Common myeloid progenitor, CD34-positive (primary cell): ENCODE measurements around the gene NQO1.

ENCODE experiments used
- CTCF ChIA-PET: fragments of 350-600 bp; sonication (Branson Sonifier 250); formaldehyde crosslinking; loops from one replicate; lab custom pipeline; 2021; ENCODE audit warnings: antibody characterized with exemption; lab: Charles Lee
- POLR2A ChIA-PET: fragments of 350-600 bp; sonication (Branson Sonifier 250); formaldehyde crosslinking; loops from one replicate; lab custom pipeline; 2021; ENCODE audit warnings: antibody characterized with exemption; lab: Charles Lee
- DNase-seq, 3 donors: peaks; one replicate each; pipeline versions ENCODE4 v3.0.0 to v3.0.0-alpha.2; 2013
- H3K27ac ChIP-seq, 2 experiments: 1 replicate in 1 of 2; 2 replicates in 1 of 2; pipeline ENCODE4 v1.7.0; 2013; ENCODE audit warnings: inconsistent platforms in 2 of 2, low read length in 2 of 2, mild to moderate bottlenecking in 2 of 2, low read depth in 1 of 2, moderate library complexity in 1 of 2; ENCODE audit not compliant: severe bottlenecking in 2 of 2, insufficient read depth in 1 of 2, poor library complexity in 1 of 2
- H3K27me3 ChIP-seq, 5 experiments: replicated peaks in 2 of 5; 1 replicate in 3 of 5; 2 replicates in 2 of 5; pipeline versions ENCODE4 v1.6.1 to v1.7.0; 2013; ENCODE audit warnings: low read length in 4 of 5, mild to moderate bottlenecking in 2 of 5, moderate library complexity in 2 of 5, inconsistent platforms in 1 of 5; ENCODE audit not compliant: insufficient read depth in 5 of 5, control insufficient read depth in 4 of 5
- H3K36me3 ChIP-seq, 4 experiments: 1 replicate in 2 of 4; 2 replicates in 2 of 4; pipeline versions ENCODE4 v1.6.1 to v1.7.0; 2013; ENCODE audit warnings: low read length in 3 of 4, control low read depth in 1 of 4, mild to moderate bottlenecking in 1 of 4; ENCODE audit not compliant: control insufficient read depth in 4 of 4, insufficient read depth in 4 of 4
- H3K4me1 ChIP-seq, 4 experiments: 1 replicate in 3 of 4; 2 replicates in 1 of 4; pipeline versions ENCODE4 v1.6.1 to v1.7.1; 2013; ENCODE audit warnings: low read length in 3 of 4, mild to moderate bottlenecking in 3 of 4, control low read depth in 1 of 4, inconsistent platforms in 1 of 4, moderate library complexity in 1 of 4; ENCODE audit not compliant: control insufficient read depth in 4 of 4, insufficient read depth in 4 of 4; ENCODE audit errors: control extremely low read depth in 1 of 4
- H3K4me3 ChIP-seq, 7 experiments: 1 replicate in 4 of 7; 2 replicates in 3 of 7; pipeline versions ENCODE4 v1.5.1 to v1.7.0; 2013; ENCODE audit warnings: mild to moderate bottlenecking in 7 of 7, low read length in 6 of 7, moderate library complexity in 6 of 7, inconsistent platforms in 2 of 7, low read depth in 2 of 7, control low read depth in 1 of 7; ENCODE audit not compliant: insufficient read depth in 4 of 7, control insufficient read depth in 1 of 7; ENCODE audit errors: extremely low read depth in 1 of 7
- H3K9me3 ChIP-seq, 5 experiments: 1 replicate in 4 of 5; 2 replicates in 1 of 5; pipeline versions ENCODE4 v1.6.1 to v1.7.1; 2013; ENCODE audit warnings: low read length in 4 of 5, mild to moderate bottlenecking in 2 of 5, inconsistent platforms in 1 of 5, low read depth in 1 of 5, moderate library complexity in 1 of 5; ENCODE audit not compliant: control insufficient read depth in 4 of 5, insufficient read depth in 2 of 5; ENCODE audit errors: control extremely low read depth in 1 of 5
- WGBS: methylation state at CpG from one replicate; pipeline ENCODE4 v1.1.5; 2013; ENCODE audit not compliant: insufficient coverage; 5-methylcytosine and 5-hydroxymethylcytosine counted together

The NQO1 gene

GRCh38 chr16:69727916-69728270 lies 1.5 kb upstream of the NQO1 start:
- POLR2A ChIA-PET, result interaction anchor here (1.0 kb wide), 1 partner anchor 10 kb away, joined by 4 read pairs; no protein-coding TSS in a partner anchor
- no peaks in the 10 kb centered on the region for H3K36me3 ChIP-seq
- H3K4me1 ChIP-seq, result peaks cover 4 to 35% (median 15%) of the 10 kb centered on the region in 4 experiments
- DNase-seq, result peak in 1 of 3 donors; percentile 10
- CTCF ChIA-PET, result interaction anchor here (1.1 to 1.8 kb wide), 2 partner anchors 15 to 27 kb away, joined by 4 to 10 read pairs; partner anchors contain the start of gene NOB1
- H3K27me3 ChIP-seq, result no peaks in the 10 kb centered on the region
- WGBS, result 96% methylated on average over 5 of the region's 5 CpGs
- peak overlapping the region in 1 of 2 experiments; percentile 88 for H3K27ac ChIP-seq
- H3K9me3 ChIP-seq, result no peaks in the 10 kb centered on the region
- no peak overlapping the region for H3K4me3 ChIP-seq

GRCh38 chr16:69725480-69726312 lies 664 bp downstream of the NQO1 start:
- Histone ChIP-seq H3K9me3 (no peaks in the 10 kb centered on the region), H3K36me3 (no peaks in the 10 kb centered on the region), H3K4me3 (peak overlapping the region; percentile 45 to 91 (median 79)), H3K27me3 (no peaks in the 10 kb centered on the region), H3K27ac (peak overlapping the region; percentile 64 to 88), H3K4me1 (peaks cover 4 to 35% (median 15%) of the 10 kb centered on the region in 4 experiments)
- ChIA-PET POLR2A (interaction anchor here (0.6 to 1.5 kb wide), 2 partner anchors 29 to 302 kb away, joined by 3 to 5 read pairs; partner anchors contain the start of gene NOB1), CTCF (interaction anchor here (1.2 to 2.4 kb wide), 5 partner anchors 28 to 81 kb away, joined by 3 to 11 read pairs (median 6); partner anchors contain the start of gene NOB1)
- over 99% methylated on average over 19 of the region's 32 CpGs for WGBS
- no peak for DNase-seq

GRCh38 chr16:69724981-69725479 lies 1.3 kb downstream of the NQO1 start:
- DNase-seq, result no peak
- no peaks in the 10 kb centered on the region for H3K27me3 ChIP-seq
- 94% methylated on average over 6 of the region's 6 CpGs for WGBS
- ChIA-PET POLR2A (interaction anchor here (1.5 kb wide), 1 partner anchor 29 kb away, joined by 5 read pairs; the partner anchor contains the start of gene NOB1), CTCF (interaction anchor here (1.2 to 2.4 kb wide), 4 partner anchors 16 to 81 kb away, joined by 3 to 11 read pairs (median 6); partner anchors contain the start of gene NOB1)
- no peak overlapping the region for H3K27ac ChIP-seq
- no peak overlapping the region for H3K4me3 ChIP-seq
- H3K4me1 ChIP-seq, result peaks cover 4 to 35% (median 15%) of the 10 kb centered on the region in 4 experiments
- H3K9me3 ChIP-seq, result no peaks in the 10 kb centered on the region
- H3K36me3 ChIP-seq, result no peaks in the 10 kb centered on the region

GRCh38 chr16:69724414-69724873 lies 1.9 kb downstream of the NQO1 start:
- CTCF ChIA-PET, result interaction anchor here (1.2 to 2.3 kb wide), 3 partner anchors 16 to 30 kb away, joined by 5 to 11 read pairs (median 5); partner anchors contain the start of gene NOB1
- no peaks in the 10 kb centered on the region for H3K27me3 ChIP-seq
- no peak for DNase-seq
- H3K9me3 ChIP-seq, result no peaks in the 10 kb centered on the region
- 92% methylated on average over 2 of the region's 2 CpGs for WGBS
- no peak overlapping the region for H3K27ac ChIP-seq
- H3K4me3 ChIP-seq, result no peak overlapping the region
- no peaks in the 10 kb centered on the region for H3K36me3 ChIP-seq
- POLR2A ChIA-PET, result no interaction called here
- peaks cover 4 to 35% (median 15%) of the 10 kb centered on the region in 4 experiments for H3K4me1 ChIP-seq

GRCh38 chr16:69721441-69721957 lies 4.9 kb downstream of the NQO1 start:
- peaks cover 0 to 17% (median 6%) of the 10 kb centered on the region in 4 experiments for H3K4me1 ChIP-seq
- no peak overlapping the region for H3K4me3 ChIP-seq
- no peak for DNase-seq
- CTCF ChIA-PET, result interaction anchor here (1.5 to 2.8 kb wide), 2 partner anchors 12 to 15 kb away, joined by 3 to 12 read pairs; no protein-coding TSS in a partner anchor
- H3K9me3 ChIP-seq, result no peaks in the 10 kb centered on the region
- 100% methylated on average over 4 of the region's 6 CpGs for WGBS
- H3K36me3 ChIP-seq, result peaks cover 0 to 4% (median 2%) of the 10 kb centered on the region in 4 experiments
- no peaks in the 10 kb centered on the region for H3K27me3 ChIP-seq
- POLR2A ChIA-PET, result no interaction called here
- H3K27ac ChIP-seq, result no peak overlapping the region

GRCh38 chr16:69720822-69721430 lies 5.4 kb downstream of the NQO1 start:
- H3K36me3 ChIP-seq, result peaks cover 0 to 4% (median 2%) of the 10 kb centered on the region in 4 experiments
- ChIA-PET CTCF (interaction anchor here (0.6 to 2.8 kb wide), 3 partner anchors 11 to 15 kb away, joined by 3 to 12 read pairs (median 4); no protein-coding TSS in a partner anchor), POLR2A (no interaction called here)
- H3K27me3 ChIP-seq, result no peaks in the 10 kb centered on the region
- H3K9me3 ChIP-seq, result no peaks in the 10 kb centered on the region
- no peak overlapping the region for H3K27ac ChIP-seq
- 96% methylated on average over 10 of the region's 10 CpGs for WGBS
- H3K4me3 ChIP-seq, result no peak overlapping the region
- no peak for DNase-seq
- H3K4me1 ChIP-seq, result peaks cover 0 to 11% (median 3%) of the 10 kb centered on the region in 4 experiments
